GM18951 (cell line): ENCODE data around the gene DNAH10.

Source experiments
- POLR2A ChIP-seq: IDR thresholded peaks from 4 replicates; pipeline ENCODE4 v1.6.1; 2011; ENCODE audit warnings: mild to moderate bottlenecking; ENCODE audit not compliant: insufficient read length, insufficient read depth; ENCODE audit errors: extremely low read depth
- in situ Hi-C: fragments of 300-500 bp; cut with MboI; formaldehyde crosslinking; loops from one replicate; pipeline ENCODE4 v1.12.0; 2022; ENCODE audit warnings: low sequenced_read_pairs, mixed read lengths, inconsistent platforms; ENCODE audit not compliant: unreplicated experiment

The DNAH10 gene

DNA sequence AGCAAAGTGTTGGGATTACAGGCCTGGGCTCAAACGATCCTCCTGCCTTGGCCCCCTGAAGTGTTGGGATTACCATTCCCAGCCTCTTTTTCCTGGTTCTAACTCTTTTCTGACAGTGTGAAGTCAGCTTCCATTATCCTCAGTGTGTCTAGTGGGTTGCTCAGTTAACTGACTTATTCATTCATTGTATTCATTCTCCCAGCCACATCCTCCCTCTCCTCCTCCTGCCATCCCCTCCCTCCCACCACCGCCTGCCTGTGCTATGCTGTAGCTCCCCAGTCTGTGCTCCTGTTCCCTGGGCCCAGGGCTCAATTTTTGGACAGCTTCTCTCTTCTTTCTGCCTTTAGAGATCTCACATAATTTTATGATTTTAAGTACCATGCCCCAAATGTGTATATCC, 30.5 kb upstream of the DNAH10 start:
- TF ChIP-seq POLR2A: no peak
- in situ Hi-C loops: no loop called here

DNA sequence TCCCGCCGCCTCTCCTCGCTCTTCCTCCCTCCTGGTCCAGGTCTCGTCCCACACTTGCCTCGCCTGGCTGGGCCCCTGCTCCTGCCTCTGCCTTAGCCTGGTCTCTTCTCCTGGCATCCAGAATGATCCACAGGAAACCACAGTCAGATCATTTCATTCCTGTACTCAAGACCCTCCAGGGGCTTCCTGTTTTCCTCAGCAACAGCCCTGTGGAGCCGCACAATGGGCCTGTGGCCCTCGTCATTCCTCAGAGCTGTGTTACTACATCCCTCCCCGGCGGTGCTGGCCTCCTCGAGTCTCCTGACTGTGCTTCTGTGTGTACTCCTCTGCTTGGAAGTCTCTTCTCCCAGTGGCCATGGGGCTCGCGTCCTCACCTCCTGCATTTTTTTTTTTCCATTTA, 29.9 kb upstream of the DNAH10 start:
- no peak for TF ChIP-seq POLR2A
- in situ Hi-C loops: no loop called here

- in situ Hi-C loops: no loop called here
- no peak for TF ChIP-seq POLR2A
Measured at GRCh38 chr12:123733229-123733628, 28.9 kb upstream of the DNAH10 start.

- no peak for TF ChIP-seq POLR2A
- in situ Hi-C loops: no loop called here
Measured at GRCh38 chr12:123734268-123734667, 27.8 kb upstream of the DNAH10 start.

GRCh38 chr12:123741937-123742572, 20.0 kb upstream of the DNAH10 start:
- TF ChIP-seq POLR2A: no peak
- in situ Hi-C loops: no loop called here

GRCh38 chr12:123743002-123743401, 19.1 kb upstream of the DNAH10 start:
- no peak for TF ChIP-seq POLR2A
- in situ Hi-C loops: no loop called here

DNA sequence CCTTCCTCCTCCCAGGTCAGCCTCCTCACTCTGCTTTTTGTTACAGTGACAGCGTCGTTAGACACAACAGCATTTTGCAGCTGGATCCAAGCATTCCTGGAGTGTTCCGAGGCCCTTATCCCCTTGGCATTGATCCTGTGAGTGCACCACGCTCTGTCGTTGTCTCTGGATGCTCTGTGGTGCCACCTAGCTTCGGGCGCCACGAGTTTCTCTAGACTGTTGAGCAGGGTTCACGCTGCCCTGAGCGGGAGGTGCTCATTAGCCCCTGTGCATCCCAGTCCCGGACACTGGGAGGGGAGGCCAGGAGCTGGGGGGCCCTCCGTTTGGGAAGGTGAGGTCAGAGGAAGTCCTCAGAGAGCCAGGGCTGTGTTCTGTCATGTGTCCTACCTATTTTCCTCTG, 17.3 kb upstream of the DNAH10 start:
- no peak for TF ChIP-seq POLR2A
- in situ Hi-C loops: no loop called here

GRCh38 chr12:123747309-123747708, 14.8 kb upstream of the DNAH10 start:
- no peak for TF ChIP-seq POLR2A
- in situ Hi-C loops: no loop called here

DNA sequence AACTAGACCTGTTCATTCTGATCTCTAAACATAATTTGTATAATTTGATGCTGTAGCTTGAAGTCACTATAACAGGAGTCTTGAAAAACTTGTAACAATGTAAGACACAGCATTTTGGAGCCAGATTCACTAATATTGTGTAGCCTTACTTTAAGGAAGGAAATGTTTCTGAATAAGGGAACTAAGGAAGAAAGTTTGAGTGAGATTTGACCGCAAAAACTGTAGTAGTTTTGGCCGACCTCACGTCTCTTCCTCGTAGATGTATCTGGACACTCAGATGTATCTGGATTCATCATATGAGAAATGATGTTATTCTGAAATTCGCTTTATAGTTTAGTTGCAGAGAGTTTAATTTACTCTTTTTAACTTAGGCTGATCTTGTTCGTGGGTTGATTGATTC, 13.9 kb upstream of the DNAH10 start:
- in situ Hi-C loops: no loop called here
- no peak for TF ChIP-seq POLR2A

GRCh38 chr12:123748661-123749060, 13.4 kb upstream of the DNAH10 start:
- TF ChIP-seq POLR2A: no peak
- in situ Hi-C loops: no loop called here

GRCh38 chr12:123749355-123749754, 12.7 kb upstream of the DNAH10 start:
- no peak for TF ChIP-seq POLR2A
- in situ Hi-C loops: no loop called here

DNA sequence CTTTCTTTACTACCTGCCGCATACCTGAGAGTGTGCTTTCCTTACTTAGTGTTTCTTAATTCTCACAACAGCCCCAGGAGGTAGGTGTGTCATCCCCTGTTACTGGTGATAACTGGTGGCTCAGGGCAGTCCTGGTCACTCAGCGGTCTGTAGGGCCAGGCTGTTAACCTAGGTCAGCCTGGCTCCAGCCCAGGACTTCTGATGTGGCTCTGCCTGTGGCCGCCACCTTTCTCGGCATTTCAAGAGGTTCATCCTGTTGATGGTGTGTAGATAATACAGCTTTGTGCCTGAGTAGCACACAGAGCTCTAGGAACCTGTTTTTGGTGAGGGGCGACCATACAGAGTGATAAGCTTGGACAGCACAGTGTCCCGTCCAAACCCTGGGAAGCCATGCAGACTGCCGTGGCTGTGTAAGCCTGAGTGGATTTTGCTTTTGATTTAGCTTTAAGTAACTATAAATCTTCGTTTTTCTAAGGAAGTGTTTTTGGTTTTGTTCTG, 11.9 kb upstream of the DNAH10 start:
- in situ Hi-C loops: no loop called here
- TF ChIP-seq POLR2A: no peak

DNA sequence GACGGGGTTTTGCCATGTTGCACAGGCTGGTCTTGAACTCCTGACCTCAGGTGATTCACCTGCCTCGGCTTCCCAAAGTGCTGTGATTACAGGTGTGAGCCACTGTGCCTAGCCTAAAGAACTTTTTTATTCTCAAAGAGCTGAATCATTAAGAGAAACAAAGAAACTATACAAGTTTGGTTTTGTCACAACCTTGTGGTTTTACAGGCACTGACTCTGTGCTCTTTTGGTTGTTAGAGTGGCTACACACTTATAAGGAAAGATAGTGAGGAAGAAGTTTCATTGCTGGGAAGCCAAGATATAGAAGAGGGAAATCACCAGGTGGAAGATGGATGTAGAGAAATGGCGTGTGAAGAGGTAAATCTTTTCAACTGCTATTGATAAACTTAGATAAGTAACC, 10.1 kb upstream of the DNAH10 start:
- TF ChIP-seq POLR2A: no peak
- in situ Hi-C loops: no loop called here

GRCh38 chr12:123754041-123754772, 7.9 kb upstream of the DNAH10 start:
- in situ Hi-C loops: no loop called here
- TF ChIP-seq POLR2A: no peak
